Measurements from ENCODE around the gene TMEM95. TPM values are rescaled to one million over a fixed set of nuclear protein-coding genes. Genes with fewer than 3 reads are reported as not detected.
A peak's percentile ranks its signal among the peaks of the same experiment; 100 is the strongest.

The TMEM95 gene
- total RNA-seq, 2 donors from 2014 or later, result not detected

GRCh38 chr17:7323731-7324437 is 31.1 kb upstream of the TMEM95 start:
- H3K36me3 ChIP-seq (ENCODE audit: control insufficient read depth, insufficient read depth, low read length), result peaks cover 51% of the 10 kb centered on the region
- H3K9me3 Mint-ChIP-seq, result no peaks in the 10 kb centered on the region
- H3K27me3 ChIP-seq (ENCODE audit: control insufficient read depth, insufficient read depth, low read length, poor library complexity, severe bottlenecking), result no peaks in the 10 kb centered on the region
- H3K4me3 Mint-ChIP-seq, result no peak overlapping the region
- TF ChIP-seq CTCF (conservative IDR thresholded peaks at IDR 0.05), result peak; percentile 94
- peak; percentile 97 for DNase-seq
- H3K27me3 Mint-ChIP-seq (ENCODE audit: insufficient read depth), result no peaks in the 10 kb centered on the region
- H3K9me3 ChIP-seq (ENCODE audit: control insufficient read depth, low read length), result no peaks in the 10 kb centered on the region
- peaks cover 10% of the 10 kb centered on the region for H3K4me1 Mint-ChIP-seq
- no peak overlapping the region for H3K9ac ChIP-seq (ENCODE audit: extremely low read depth, low read length, poor library complexity, severe bottlenecking)
- H3K27ac Mint-ChIP-seq, result peak overlapping the region; percentile 70
- peaks cover 48% of the 10 kb centered on the region for H3K36me3 Mint-ChIP-seq (ENCODE audit: low read depth)
- 75 to 86% methylated on average over 20 to 39 of the region's 39 CpGs for WGBS, 2 experiments (ENCODE audit: insufficient coverage in 1 of 2, insufficient read length in 1 of 2)
- no peaks in the 10 kb centered on the region for H3K4me1 ChIP-seq (ENCODE audit: control insufficient read depth, insufficient read depth, low read length)
- H3K27ac ChIP-seq (ENCODE audit: low read depth, low read length), result no peak overlapping the region
- no peak overlapping the region for H3K4me3 ChIP-seq (ENCODE audit: low read length)

- H3K4me1 ChIP-seq (ENCODE audit: control insufficient read depth, insufficient read depth, low read length), result no peaks in the 10 kb centered on the region
- TF ChIP-seq CTCF (conservative IDR thresholded peaks at IDR 0.05), result no peak
- H3K27ac Mint-ChIP-seq, result peak overlapping the region; percentile 70
- H3K9ac ChIP-seq (ENCODE audit: extremely low read depth, low read length, poor library complexity, severe bottlenecking), result no peak overlapping the region
- H3K36me3 ChIP-seq (ENCODE audit: control insufficient read depth, insufficient read depth, low read length), result peaks cover 48% of the 10 kb centered on the region
- H3K9me3 ChIP-seq (ENCODE audit: control insufficient read depth, low read length), result no peaks in the 10 kb centered on the region
- H3K4me3 Mint-ChIP-seq, result no peak overlapping the region
- WGBS, 2 experiments (ENCODE audit: insufficient coverage in 1 of 2, insufficient read length in 1 of 2), result 89 to 92% methylated on average over 2 to 3 of the region's 3 CpGs
- H3K4me1 Mint-ChIP-seq, result peaks cover 10% of the 10 kb centered on the region
- H3K27ac ChIP-seq (ENCODE audit: low read depth, low read length), result no peak overlapping the region
- no peak for DNase-seq
- H3K4me3 ChIP-seq (ENCODE audit: low read length), result no peak overlapping the region
- H3K36me3 Mint-ChIP-seq (ENCODE audit: low read depth), result peaks cover 45% of the 10 kb centered on the region
- H3K27me3 ChIP-seq (ENCODE audit: control insufficient read depth, insufficient read depth, low read length, poor library complexity, severe bottlenecking), result no peaks in the 10 kb centered on the region
- no peaks in the 10 kb centered on the region for H3K27me3 Mint-ChIP-seq (ENCODE audit: insufficient read depth)
- no peaks in the 10 kb centered on the region for H3K9me3 Mint-ChIP-seq
These were observed 30.5 kb upstream of the TMEM95 start for GRCh38 chr17:7324438-7324779.

GRCh38 chr17:7325031-7325528 is 29.9 kb upstream of the TMEM95 start:
- no peak overlapping the region for H3K4me3 Mint-ChIP-seq

More at GRCh38 chr17:7325031-7325528, 29.9 kb upstream of the TMEM95 start:
- Histone ChIP-seq H3K36me3 (ENCODE audit: control insufficient read depth, insufficient read depth, low read length) (peaks cover 48% of the 10 kb centered on the region), H3K9ac (ENCODE audit: extremely low read depth, low read length, poor library complexity, severe bottlenecking) (no peak overlapping the region), H3K27me3 (ENCODE audit: control insufficient read depth, insufficient read depth, low read length, poor library complexity, severe bottlenecking) (no peaks in the 10 kb centered on the region), H3K27ac (ENCODE audit: low read depth, low read length) (no peak overlapping the region), H3K4me3 (ENCODE audit: low read length) (no peak overlapping the region), H3K4me1 (ENCODE audit: control insufficient read depth, insufficient read depth, low read length) (no peaks in the 10 kb centered on the region), H3K9me3 (ENCODE audit: control insufficient read depth, low read length) (no peaks in the 10 kb centered on the region)
- H3K36me3 Mint-ChIP-seq (ENCODE audit: low read depth), result peaks cover 44% of the 10 kb centered on the region
- no peaks in the 10 kb centered on the region for H3K9me3 Mint-ChIP-seq
- no peaks in the 10 kb centered on the region for H3K27me3 Mint-ChIP-seq (ENCODE audit: insufficient read depth)
- no peak for DNase-seq
- no peak overlapping the region for H3K27ac Mint-ChIP-seq
- H3K4me1 Mint-ChIP-seq, result peaks cover 10% of the 10 kb centered on the region
- TF ChIP-seq CTCF (conservative IDR thresholded peaks at IDR 0.05), result no peak
- WGBS, 2 experiments (ENCODE audit: insufficient coverage in 1 of 2, insufficient read length in 1 of 2), result 97 to 100% methylated on average over 1 to 17 of the region's 19 CpGs
